ENCODE results near the gene MTG2. TPM values are rescaled to one million over a fixed set of nuclear protein-coding genes. Genes with fewer than 3 reads are reported as not detected.

Gene MTG2
- total RNA-seq, 4 donors from 2014 or later = 21.4 to 42.0 (median 29.1) TPM

- DNase-seq (ENCODE audit: low spot score in 2 of 2) = no peak
- TF ChIP-seq POLR2A (IDR thresholded peaks at IDR 0.05) (no peak), CTCF (IDR thresholded peaks at IDR 0.05) (no peak)
- intact Hi-C loops (cut with DNase I; ENCODE audit: low total_unique reads) = no loop called here
- H3K4me3 ChIP-seq (ENCODE audit: low read depth, poor library complexity, severe bottlenecking) = no peak overlapping the region
- WGBS, 2 donors = 96 to 97% methylated on average over 38 of the region's 38 CpGs
Observed at GRCh38 chr20:62162765-62163484, 19.9 kb upstream of the MTG2 start.

DNA sequence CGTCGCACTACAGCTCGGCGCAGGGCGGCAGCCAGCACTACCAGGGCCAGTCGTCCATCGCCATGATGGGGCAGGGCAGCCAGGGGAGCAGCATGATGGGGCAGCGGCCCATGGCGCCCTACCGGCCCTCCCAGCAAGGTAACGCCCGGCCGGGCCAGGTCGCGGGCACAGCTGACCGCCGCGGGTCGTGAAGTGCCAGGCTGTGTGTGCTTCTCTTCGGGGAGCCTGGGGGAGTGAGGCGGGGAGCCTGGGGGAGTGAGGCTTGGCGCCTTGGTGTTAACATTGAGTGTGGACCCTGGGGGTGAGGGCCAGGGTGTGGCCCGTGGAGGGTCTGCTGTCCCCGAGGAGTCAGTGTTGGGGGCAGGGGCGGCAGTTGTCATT lies 19.4 kb upstream of the MTG2 start:
- 92 to 95% methylated on average over 17 to 25 of the region's 25 CpGs for WGBS, 2 donors
- no peak for DNase-seq (ENCODE audit: low spot score in 2 of 2)
- H3K4me3 ChIP-seq (ENCODE audit: low read depth, poor library complexity, severe bottlenecking) = no peak overlapping the region
- intact Hi-C loops (cut with DNase I; ENCODE audit: low total_unique reads) = no loop called here
- TF ChIP-seq CTCF (IDR thresholded peaks at IDR 0.05) (no peak), POLR2A (IDR thresholded peaks at IDR 0.05) (no peak)

DNA sequence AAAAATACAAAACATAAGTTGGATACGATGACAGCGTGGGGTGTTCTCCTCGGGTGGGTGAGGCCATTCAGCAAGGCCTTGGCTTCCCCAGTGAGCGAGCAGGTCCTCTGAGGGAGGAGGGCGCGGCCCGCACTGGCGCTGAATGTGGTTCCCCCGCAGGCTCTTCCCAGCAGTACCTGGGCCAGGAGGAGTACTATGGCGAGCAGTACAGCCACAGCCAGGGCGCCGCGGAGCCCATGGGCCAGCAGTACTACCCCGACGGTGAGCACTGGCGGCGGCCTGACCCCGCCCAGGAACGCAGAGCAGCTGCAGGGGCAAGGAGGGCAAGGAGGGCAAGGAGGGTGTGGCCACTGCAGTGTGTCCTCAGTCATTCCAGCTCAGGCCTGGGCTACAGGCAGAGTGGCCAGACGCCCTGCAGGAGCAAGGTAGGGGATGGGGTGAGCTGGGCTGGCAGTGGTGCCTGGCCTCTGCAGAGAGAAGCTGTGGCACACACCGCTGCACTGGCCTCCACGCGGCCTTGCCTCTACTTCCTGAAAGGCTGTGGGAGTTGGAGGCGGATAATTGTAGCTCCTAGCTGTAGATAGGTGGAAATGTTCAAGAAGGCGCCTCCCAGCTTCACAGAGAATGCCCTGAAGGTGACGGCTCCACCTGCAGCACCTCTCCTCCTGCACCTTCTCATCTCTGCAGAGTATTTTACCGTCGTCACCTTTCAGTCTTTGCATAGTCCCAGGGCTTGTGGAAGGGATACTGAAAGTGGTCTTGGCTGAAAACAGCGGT lies 18.7 kb upstream of the MTG2 start:
- no peak for DNase-seq (ENCODE audit: low spot score in 2 of 2)
- intact Hi-C loops (cut with DNase I; ENCODE audit: low total_unique reads) = no loop called here
- no peak for TF ChIP-seq CTCF (IDR thresholded peaks at IDR 0.05)
- no peak for TF ChIP-seq POLR2A (IDR thresholded peaks at IDR 0.05)

GRCh38 chr20:62164879-62165761 lies 17.7 kb upstream of the MTG2 start:
- H3K4me3 ChIP-seq (ENCODE audit: low read depth, poor library complexity, severe bottlenecking) = no peak overlapping the region
- intact Hi-C loops (cut with DNase I; ENCODE audit: low total_unique reads) = no loop called here
- DNase-seq (ENCODE audit: low spot score in 2 of 2) = no peak
- no peak for TF ChIP-seq POLR2A (IDR thresholded peaks at IDR 0.05)
- no peak for TF ChIP-seq CTCF (IDR thresholded peaks at IDR 0.05)
- 95 to 97% methylated on average over 41 of the region's 41 CpGs for WGBS, 2 donors

More for the DNA sequence above, 18.7 kb upstream of the MTG2 start:
- 81 to 84% methylated on average over 13 to 29 of the region's 29 CpGs for WGBS, 2 donors
- no peak overlapping the region for H3K4me3 ChIP-seq (ENCODE audit: low read depth, poor library complexity, severe bottlenecking)

DNA sequence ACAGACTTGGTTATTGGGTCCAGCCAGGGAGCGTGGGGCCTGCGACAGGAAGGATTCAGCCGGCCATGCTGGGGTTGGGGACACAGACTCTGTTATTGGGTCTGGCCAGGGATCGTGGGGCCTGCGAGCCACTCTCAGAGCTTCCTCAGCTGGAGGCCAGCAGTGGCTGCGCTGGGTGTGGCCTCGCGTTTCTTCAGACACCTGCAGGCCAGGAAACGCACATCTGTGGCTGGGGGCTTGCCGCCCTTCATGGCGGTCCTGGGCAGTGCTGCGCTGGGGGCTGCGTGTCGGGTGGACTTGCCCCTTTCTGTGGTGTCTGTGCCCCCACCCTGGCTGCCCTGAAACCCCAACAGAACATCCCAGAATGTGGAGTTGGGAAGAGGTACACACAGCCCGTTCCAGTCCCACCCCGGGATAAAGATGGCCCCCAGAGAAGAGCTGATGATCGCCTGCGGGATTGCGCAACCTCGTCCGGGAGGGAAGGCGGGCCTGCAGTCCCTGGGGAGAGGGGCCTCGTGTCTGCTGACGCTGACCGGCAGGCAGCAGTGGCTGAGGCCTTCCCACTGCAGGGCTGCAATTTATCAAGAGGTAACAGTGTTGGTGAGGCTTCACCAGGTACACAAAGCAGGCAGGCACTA lies 16.9 kb upstream of the MTG2 start:
- WGBS, 2 donors = 83 to 88% methylated on average over 20 to 25 of the region's 25 CpGs
- H3K4me3 ChIP-seq (ENCODE audit: low read depth, poor library complexity, severe bottlenecking) = no peak overlapping the region
- TF ChIP-seq POLR2A (IDR thresholded peaks at IDR 0.05) = no peak
- TF ChIP-seq CTCF (IDR thresholded peaks at IDR 0.05) = no peak
- intact Hi-C loops (cut with DNase I; ENCODE audit: low total_unique reads) = no loop called here
- DNase-seq (ENCODE audit: low spot score in 2 of 2) = no peak

Measured in lower leg skin (tissue), 4 donors.